GM23338 (cell line): Measurements from ENCODE around the gene KDM4B.

Experiments
- CREB1 ChIP-seq: fragments of 250-450 bp; sonication (Bioruptor Pico); IDR thresholded peaks from 2 replicates; pipeline ENCODE4 v1.5.0; 2020; ENCODE audit warnings: low read depth, mild to moderate bottlenecking, moderate library complexity
- ETS1 ChIP-seq: IDR thresholded peaks from 2 replicates; pipeline ENCODE4 v1.6.1; 2016; ENCODE audit warnings: antibody characterized with exemption
- EZH2 ChIP-seq: fragments of 200-600 bp; sonication (generic); IDR thresholded peaks from one replicate; pipeline ENCODE4 v1.8.0; 2017; ENCODE audit warnings: antibody characterized with exemption, mild to moderate bottlenecking, low read depth; ENCODE audit not compliant: unreplicated experiment
- EZH2phosphoT487 ChIP-seq: fragments of 200-600 bp; sonication (generic); IDR thresholded peaks from one replicate; pipeline ENCODE4 v1.8.1; 2018; ENCODE audit warnings: antibody characterized with exemption; ENCODE audit not compliant: unreplicated experiment
- JUNB ChIP-seq: IDR thresholded peaks from one replicate; pipeline ENCODE4 v1.6.1; 2016; ENCODE audit warnings: antibody characterized with exemption; ENCODE audit not compliant: unreplicated experiment
- NANOG ChIP-seq: IDR thresholded peaks from 2 replicates; pipeline ENCODE4 v1.6.1; 2016; ENCODE audit warnings: antibody characterized with exemption, borderline replicate concordance
- POLR2AphosphoS5 ChIP-seq: IDR thresholded peaks from 2 replicates; pipeline ENCODE4 v1.6.1; 2016; ENCODE audit warnings: antibody characterized with exemption, low read depth
- ZNF331 ChIP-seq: fragments of 250-450 bp; sonication (Bioruptor Pico); IDR thresholded peaks from 2 replicates; pipeline ENCODE4 v1.5.0; 2020; ENCODE audit warnings: low read depth, mild to moderate bottlenecking, moderate library complexity
- TF ChIP-seq, protein P1 (sequence below), 2 experiments: fragments of 200-600 bp in 1 of 2; sonication (generic) in 1 of 2; conservative IDR thresholded peaks; 2 replicates each; pipeline versions ENCODE4 v1.5.1 to v1.6.1; 2016 to 2017; ENCODE audit warnings: antibody characterized with exemption in 2 of 2, low read depth in 2 of 2, mild to moderate bottlenecking in 2 of 2, moderate library complexity in 1 of 2
- TF ChIP-seq, protein P2 (sequence below): IDR thresholded peaks from one replicate; pipeline ENCODE4 v1.6.1; 2018; ENCODE audit warnings: antibody characterized with exemption; ENCODE audit not compliant: unreplicated experiment
- TF ChIP-seq, protein P3 (sequence below): fragments of 250-450 bp; sonication (Bioruptor Pico); IDR thresholded peaks from 2 replicates; pipeline ENCODE4 v1.5.0; 2020; ENCODE audit warnings: mild to moderate bottlenecking, moderate library complexity

DNA sequence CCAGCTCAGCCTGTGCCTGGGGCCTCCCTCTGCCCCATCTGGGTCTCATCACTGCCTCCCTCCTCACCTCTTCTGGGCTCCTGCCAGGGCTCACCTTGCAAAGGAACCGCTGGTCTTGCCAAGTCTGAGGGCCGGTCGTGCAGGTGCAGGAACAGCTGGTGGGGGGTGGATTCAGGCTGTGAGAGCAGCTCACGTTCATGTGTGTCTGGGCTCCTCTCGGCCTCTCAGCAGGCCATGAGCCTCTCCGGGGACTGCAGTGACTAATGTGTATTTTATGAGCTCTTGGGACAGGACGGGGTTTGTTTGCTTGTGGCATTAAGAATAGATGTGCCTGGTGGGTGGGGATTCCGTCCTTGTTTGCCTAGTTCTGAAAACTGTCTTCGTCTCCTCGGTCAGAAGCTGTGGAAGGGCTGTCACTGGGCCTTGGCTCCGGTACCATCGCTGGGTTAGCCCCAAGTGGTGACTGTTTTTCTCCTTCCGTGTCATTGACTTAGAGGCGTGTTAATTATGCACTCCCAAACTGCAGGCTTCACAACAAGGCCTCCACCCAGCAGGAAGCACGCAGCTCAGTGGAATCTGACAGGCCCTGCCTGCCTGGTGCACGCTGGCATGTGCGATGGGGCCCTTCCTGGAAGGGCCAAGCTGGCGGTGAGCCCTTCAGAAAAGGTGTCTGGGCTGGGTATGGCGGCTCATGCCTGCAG is 77.6 kb downstream of the KDM4B start:
- TF ChIP-seq JUNB = no peak
- TF ChIP-seq, protein P1, sequence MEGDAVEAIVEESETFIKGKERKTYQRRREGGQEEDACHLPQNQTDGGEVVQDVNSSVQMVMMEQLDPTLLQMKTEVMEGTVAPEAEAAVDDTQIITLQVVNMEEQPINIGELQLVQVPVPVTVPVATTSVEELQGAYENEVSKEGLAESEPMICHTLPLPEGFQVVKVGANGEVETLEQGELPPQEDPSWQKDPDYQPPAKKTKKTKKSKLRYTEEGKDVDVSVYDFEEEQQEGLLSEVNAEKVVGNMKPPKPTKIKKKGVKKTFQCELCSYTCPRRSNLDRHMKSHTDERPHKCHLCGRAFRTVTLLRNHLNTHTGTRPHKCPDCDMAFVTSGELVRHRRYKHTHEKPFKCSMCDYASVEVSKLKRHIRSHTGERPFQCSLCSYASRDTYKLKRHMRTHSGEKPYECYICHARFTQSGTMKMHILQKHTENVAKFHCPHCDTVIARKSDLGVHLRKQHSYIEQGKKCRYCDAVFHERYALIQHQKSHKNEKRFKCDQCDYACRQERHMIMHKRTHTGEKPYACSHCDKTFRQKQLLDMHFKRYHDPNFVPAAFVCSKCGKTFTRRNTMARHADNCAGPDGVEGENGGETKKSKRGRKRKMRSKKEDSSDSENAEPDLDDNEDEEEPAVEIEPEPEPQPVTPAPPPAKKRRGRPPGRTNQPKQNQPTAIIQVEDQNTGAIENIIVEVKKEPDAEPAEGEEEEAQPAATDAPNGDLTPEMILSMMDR (conservative IDR thresholded peaks at IDR 0.05; ENCODE audit: low read depth in 2 of 2) = no peak
- no peak for TF ChIP-seq EZH2
- TF ChIP-seq, protein P2, sequence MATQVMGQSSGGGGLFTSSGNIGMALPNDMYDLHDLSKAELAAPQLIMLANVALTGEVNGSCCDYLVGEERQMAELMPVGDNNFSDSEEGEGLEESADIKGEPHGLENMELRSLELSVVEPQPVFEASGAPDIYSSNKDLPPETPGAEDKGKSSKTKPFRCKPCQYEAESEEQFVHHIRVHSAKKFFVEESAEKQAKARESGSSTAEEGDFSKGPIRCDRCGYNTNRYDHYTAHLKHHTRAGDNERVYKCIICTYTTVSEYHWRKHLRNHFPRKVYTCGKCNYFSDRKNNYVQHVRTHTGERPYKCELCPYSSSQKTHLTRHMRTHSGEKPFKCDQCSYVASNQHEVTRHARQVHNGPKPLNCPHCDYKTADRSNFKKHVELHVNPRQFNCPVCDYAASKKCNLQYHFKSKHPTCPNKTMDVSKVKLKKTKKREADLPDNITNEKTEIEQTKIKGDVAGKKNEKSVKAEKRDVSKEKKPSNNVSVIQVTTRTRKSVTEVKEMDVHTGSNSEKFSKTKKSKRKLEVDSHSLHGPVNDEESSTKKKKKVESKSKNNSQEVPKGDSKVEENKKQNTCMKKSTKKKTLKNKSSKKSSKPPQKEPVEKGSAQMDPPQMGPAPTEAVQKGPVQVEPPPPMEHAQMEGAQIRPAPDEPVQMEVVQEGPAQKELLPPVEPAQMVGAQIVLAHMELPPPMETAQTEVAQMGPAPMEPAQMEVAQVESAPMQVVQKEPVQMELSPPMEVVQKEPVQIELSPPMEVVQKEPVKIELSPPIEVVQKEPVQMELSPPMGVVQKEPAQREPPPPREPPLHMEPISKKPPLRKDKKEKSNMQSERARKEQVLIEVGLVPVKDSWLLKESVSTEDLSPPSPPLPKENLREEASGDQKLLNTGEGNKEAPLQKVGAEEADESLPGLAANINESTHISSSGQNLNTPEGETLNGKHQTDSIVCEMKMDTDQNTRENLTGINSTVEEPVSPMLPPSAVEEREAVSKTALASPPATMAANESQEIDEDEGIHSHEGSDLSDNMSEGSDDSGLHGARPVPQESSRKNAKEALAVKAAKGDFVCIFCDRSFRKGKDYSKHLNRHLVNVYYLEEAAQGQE = no peak
- no peak for TF ChIP-seq POLR2AphosphoS5
- no peak for TF ChIP-seq CREB1 (CRISPR knock-in tag)
- TF ChIP-seq NANOG = no peak
- TF ChIP-seq ETS1 = no peak
- TF ChIP-seq EZH2phosphoT487 = no peak
- TF ChIP-seq, protein P3, sequence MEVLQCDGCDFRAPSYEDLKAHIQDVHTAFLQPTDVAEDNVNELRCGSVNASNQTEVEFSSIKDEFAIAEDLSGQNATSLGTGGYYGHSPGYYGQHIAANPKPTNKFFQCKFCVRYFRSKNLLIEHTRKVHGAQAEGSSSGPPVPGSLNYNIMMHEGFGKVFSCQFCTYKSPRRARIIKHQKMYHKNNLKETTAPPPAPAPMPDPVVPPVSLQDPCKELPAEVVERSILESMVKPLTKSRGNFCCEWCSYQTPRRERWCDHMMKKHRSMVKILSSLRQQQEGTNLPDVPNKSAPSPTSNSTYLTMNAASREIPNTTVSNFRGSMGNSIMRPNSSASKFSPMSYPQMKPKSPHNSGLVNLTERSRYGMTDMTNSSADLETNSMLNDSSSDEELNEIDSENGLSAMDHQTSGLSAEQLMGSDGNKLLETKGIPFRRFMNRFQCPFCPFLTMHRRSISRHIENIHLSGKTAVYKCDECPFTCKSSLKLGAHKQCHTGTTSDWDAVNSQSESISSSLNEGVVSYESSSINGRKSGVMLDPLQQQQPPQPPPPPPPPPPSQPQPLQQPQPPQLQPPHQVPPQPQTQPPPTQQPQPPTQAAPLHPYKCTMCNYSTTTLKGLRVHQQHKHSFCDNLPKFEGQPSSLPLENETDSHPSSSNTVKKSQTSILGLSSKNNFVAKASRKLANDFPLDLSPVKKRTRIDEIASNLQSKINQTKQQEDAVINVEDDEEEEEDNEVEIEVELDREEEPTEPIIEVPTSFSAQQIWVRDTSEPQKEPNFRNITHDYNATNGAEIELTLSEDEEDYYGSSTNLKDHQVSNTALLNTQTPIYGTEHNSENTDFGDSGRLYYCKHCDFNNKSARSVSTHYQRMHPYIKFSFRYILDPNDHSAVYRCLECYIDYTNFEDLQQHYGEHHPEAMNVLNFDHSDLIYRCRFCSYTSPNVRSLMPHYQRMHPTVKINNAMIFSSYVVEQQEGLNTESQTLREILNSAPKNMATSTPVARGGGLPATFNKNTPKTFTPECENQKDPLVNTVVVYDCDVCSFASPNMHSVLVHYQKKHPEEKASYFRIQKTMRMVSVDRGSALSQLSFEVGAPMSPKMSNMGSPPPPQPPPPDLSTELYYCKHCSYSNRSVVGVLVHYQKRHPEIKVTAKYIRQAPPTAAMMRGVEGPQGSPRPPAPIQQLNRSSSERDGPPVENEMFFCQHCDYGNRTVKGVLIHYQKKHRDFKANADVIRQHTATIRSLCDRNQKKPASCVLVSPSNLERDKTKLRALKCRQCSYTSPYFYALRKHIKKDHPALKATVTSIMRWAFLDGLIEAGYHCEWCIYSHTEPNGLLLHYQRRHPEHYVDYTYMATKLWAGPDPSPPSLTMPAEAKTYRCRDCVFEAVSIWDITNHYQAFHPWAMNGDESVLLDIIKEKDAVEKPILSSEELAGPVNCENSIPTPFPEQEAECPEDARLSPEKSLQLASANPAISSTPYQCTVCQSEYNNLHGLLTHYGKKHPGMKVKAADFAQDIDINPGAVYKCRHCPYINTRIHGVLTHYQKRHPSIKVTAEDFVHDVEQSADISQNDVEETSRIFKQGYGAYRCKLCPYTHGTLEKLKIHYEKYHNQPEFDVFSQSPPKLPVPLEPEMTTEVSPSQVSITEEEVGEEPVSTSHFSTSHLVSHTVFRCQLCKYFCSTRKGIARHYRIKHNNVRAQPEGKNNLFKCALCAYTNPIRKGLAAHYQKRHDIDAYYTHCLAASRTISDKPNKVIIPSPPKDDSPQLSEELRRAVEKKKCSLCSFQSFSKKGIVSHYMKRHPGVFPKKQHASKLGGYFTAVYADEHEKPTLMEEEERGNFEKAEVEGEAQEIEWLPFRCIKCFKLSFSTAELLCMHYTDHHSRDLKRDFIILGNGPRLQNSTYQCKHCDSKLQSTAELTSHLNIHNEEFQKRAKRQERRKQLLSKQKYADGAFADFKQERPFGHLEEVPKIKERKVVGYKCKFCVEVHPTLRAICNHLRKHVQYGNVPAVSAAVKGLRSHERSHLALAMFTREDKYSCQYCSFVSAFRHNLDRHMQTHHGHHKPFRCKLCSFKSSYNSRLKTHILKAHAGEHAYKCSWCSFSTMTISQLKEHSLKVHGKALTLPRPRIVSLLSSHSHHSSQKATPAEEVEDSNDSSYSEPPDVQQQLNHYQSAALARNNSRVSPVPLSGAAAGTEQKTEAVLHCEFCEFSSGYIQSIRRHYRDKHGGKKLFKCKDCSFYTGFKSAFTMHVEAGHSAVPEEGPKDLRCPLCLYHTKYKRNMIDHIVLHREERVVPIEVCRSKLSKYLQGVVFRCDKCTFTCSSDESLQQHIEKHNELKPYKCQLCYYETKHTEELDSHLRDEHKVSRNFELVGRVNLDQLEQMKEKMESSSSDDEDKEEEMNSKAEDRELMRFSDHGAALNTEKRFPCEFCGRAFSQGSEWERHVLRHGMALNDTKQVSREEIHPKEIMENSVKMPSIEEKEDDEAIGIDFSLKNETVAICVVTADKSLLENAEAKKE = no peak
- no peak for TF ChIP-seq ZNF331 (CRISPR knock-in tag)
